Measurements from ENCODE around the gene IRAK2.

DNA sequence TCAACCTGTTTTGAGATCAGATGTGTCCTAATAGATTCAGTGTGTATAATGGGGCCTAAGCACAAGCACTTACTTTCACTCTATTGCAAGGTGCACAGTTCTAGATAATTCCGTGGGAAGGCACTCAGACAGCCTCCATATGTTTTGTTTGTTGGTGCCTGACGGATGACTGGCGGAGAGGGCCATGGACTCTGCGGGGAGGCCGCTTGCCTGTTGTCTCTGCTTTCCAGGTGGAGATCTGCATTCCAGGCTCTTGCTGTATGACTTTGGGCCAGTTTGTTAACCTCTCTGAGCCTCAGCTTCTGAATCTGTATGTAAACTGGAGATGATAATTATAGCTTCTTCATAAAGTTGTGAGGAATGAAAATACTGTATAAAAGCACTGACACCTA is 1.5 kb downstream of the IRAK2 start:
- TF ChIP-seq CTCF (conservative IDR thresholded peaks at IDR 0.05; ENCODE audit: low read depth, low read length): no peak
- no peak for TF ChIP-seq EZH2 (IDR thresholded peaks at IDR 0.05; ENCODE audit: borderline replicate concordance, low read depth, low read length, poor library complexity, severe bottlenecking)
